HG02885 (cell line): Measurements from ENCODE around the gene GARIN5B.

Source experiments
- ATAC-seq: cut with Tn5 transposase; IDR thresholded peaks from one replicate; pipeline ENCODE4 v1.9.1; 2021; ENCODE audit warnings: mild to moderate bottlenecking; ENCODE audit not compliant: unreplicated experiment, poor library complexity

The GARIN5B gene

GRCh38 chr19:55304980-55305379 is 58.1 kb downstream of the GARIN5B start:
- no peak for ATAC-seq
